ENCODE measurements around the gene CDYL2. TPM values are rescaled to one million over a fixed set of nuclear protein-coding genes. Genes with fewer than 3 reads are reported as not detected.

Gene CDYL2
- total RNA-seq, 2 donors from 2014 or later: 9.9 to 12.8 TPM

GRCh38 chr16:80754476-80754875, 49.9 kb downstream of the CDYL2 start:
- no peaks in the 10 kb centered on the region for H3K27me3 Mint-ChIP-seq (ENCODE audit: insufficient read depth)
- H3K36me3 Mint-ChIP-seq (ENCODE audit: low read depth): no peaks in the 10 kb centered on the region
- no peak overlapping the region for H3K4me3 Mint-ChIP-seq
- no peak overlapping the region for H3K27ac ChIP-seq (ENCODE audit: low read depth, low read length)
- no peaks in the 10 kb centered on the region for H3K4me1 ChIP-seq (ENCODE audit: control insufficient read depth, insufficient read depth, low read length)
- no peaks in the 10 kb centered on the region for H3K27me3 ChIP-seq (ENCODE audit: control insufficient read depth, insufficient read depth, low read length, poor library complexity, severe bottlenecking)
- peaks cover 2% of the 10 kb centered on the region for H3K9me3 Mint-ChIP-seq
- TF ChIP-seq CTCF (conservative IDR thresholded peaks at IDR 0.05): no peak
- H3K9me3 ChIP-seq (ENCODE audit: control insufficient read depth, low read length): no peaks in the 10 kb centered on the region
- no peak for DNase-seq
- peaks cover 13% of the 10 kb centered on the region for H3K4me1 Mint-ChIP-seq
- H3K9ac ChIP-seq (ENCODE audit: extremely low read depth, low read length, poor library complexity, severe bottlenecking): no peak overlapping the region
- no peaks in the 10 kb centered on the region for H3K36me3 ChIP-seq (ENCODE audit: control insufficient read depth, insufficient read depth, low read length)
- H3K4me3 ChIP-seq (ENCODE audit: low read length): no peak overlapping the region
- H3K27ac Mint-ChIP-seq: no peak overlapping the region
- 92% methylated on average over 5 of the region's 5 CpGs for WGBS, 2 experiments (ENCODE audit: insufficient coverage in 1 of 2, insufficient read length in 1 of 2)

- TF ChIP-seq CTCF (conservative IDR thresholded peaks at IDR 0.05): no peak
- H3K27me3 ChIP-seq (ENCODE audit: control insufficient read depth, insufficient read depth, low read length, poor library complexity, severe bottlenecking): no peaks in the 10 kb centered on the region
- H3K27me3 Mint-ChIP-seq (ENCODE audit: insufficient read depth): no peaks in the 10 kb centered on the region
- no peak overlapping the region for H3K27ac ChIP-seq (ENCODE audit: low read depth, low read length)
- no peak overlapping the region for H3K27ac Mint-ChIP-seq
- H3K36me3 ChIP-seq (ENCODE audit: control insufficient read depth, insufficient read depth, low read length): no peaks in the 10 kb centered on the region
- peaks cover 2% of the 10 kb centered on the region for H3K9me3 Mint-ChIP-seq
- no peaks in the 10 kb centered on the region for H3K36me3 Mint-ChIP-seq (ENCODE audit: low read depth)
- H3K9ac ChIP-seq (ENCODE audit: extremely low read depth, low read length, poor library complexity, severe bottlenecking): no peak overlapping the region
- no peaks in the 10 kb centered on the region for H3K4me1 ChIP-seq (ENCODE audit: control insufficient read depth, insufficient read depth, low read length)
- peaks cover 13% of the 10 kb centered on the region for H3K4me1 Mint-ChIP-seq
- DNase-seq: no peak
- no peaks in the 10 kb centered on the region for H3K9me3 ChIP-seq (ENCODE audit: control insufficient read depth, low read length)
- whole genome bisulfite sequencing, 2 experiments (ENCODE audit: insufficient coverage in 1 of 2, insufficient read length in 1 of 2): 94 to 100% methylated on average over 1 to 2 of the region's 2 CpGs
- no peak overlapping the region for H3K4me3 Mint-ChIP-seq
- H3K4me3 ChIP-seq (ENCODE audit: low read length): no peak overlapping the region
Measured at GRCh38 chr16:80752541-80752940, 51.9 kb downstream of the CDYL2 start.

- Mint-ChIP-seq H3K4me3 (no peak overlapping the region), H3K36me3 (ENCODE audit: low read depth) (no peaks in the 10 kb centered on the region), H3K27me3 (ENCODE audit: insufficient read depth) (no peaks in the 10 kb centered on the region), H3K4me1 (peaks cover 13% of the 10 kb centered on the region), H3K9me3 (no peaks in the 10 kb centered on the region), H3K27ac (no peak overlapping the region)
- no peak for DNase-seq
- 74 to 78% methylated on average over 3 of the region's 3 CpGs for WGBS, 2 experiments (ENCODE audit: insufficient coverage in 1 of 2, insufficient read length in 1 of 2)
- Histone ChIP-seq H3K9ac (ENCODE audit: extremely low read depth, low read length, poor library complexity, severe bottlenecking) (no peak overlapping the region), H3K27me3 (ENCODE audit: control insufficient read depth, insufficient read depth, low read length, poor library complexity, severe bottlenecking) (no peaks in the 10 kb centered on the region), H3K27ac (ENCODE audit: low read depth, low read length) (no peak overlapping the region), H3K4me3 (ENCODE audit: low read length) (no peak overlapping the region), H3K36me3 (ENCODE audit: control insufficient read depth, insufficient read depth, low read length) (no peaks in the 10 kb centered on the region), H3K4me1 (ENCODE audit: control insufficient read depth, insufficient read depth, low read length) (no peaks in the 10 kb centered on the region), H3K9me3 (ENCODE audit: control insufficient read depth, low read length) (no peaks in the 10 kb centered on the region)
- no peak for TF ChIP-seq CTCF (conservative IDR thresholded peaks at IDR 0.05)
Measured at GRCh38 chr16:80751167-80751566, 53.2 kb downstream of the CDYL2 start.

Data from endodermal cell (in vitro differentiated cells).